SK-N-SH treated with all-trans-retinoic acid at 6 μM for 48 hours (cell line): ENCODE measurements around the gene OR4D10.

ENCODE experiments used
- ATAC-seq: fragments of 200-7000 bp; cut with Tn5 transposase; 3 replicates; pipeline ENCODE4 v1.9.1; 2020; ENCODE audit warnings: mild to moderate bottlenecking, moderate library complexity
- ARNTL ChIP-seq: fragments of 450-650 bp; formaldehyde crosslinking; IDR thresholded peaks from 2 replicates; pipeline ENCODE4 v1.5.0; 2020; ENCODE audit warnings: low read depth, mild to moderate bottlenecking, moderate library complexity, borderline replicate concordance
- BACH2 ChIP-seq: fragments of 250-450 bp; sonication (Bioruptor Pico); IDR thresholded peaks from 2 replicates; pipeline ENCODE4 v1.9.0; 2021; ENCODE audit warnings: mild to moderate bottlenecking, borderline replicate concordance
- CREB5 ChIP-seq: fragments of 250-450 bp; sonication (Bioruptor Pico); IDR thresholded peaks from 2 replicates; pipeline ENCODE4 v1.5.1; 2020; ENCODE audit warnings: low read depth, mild to moderate bottlenecking, moderate library complexity
- CSDC2 ChIP-seq: fragments of 250-450 bp; sonication (Bioruptor Pico); IDR thresholded peaks from 2 replicates; pipeline ENCODE4 v1.5.0; 2020; ENCODE audit warnings: mild to moderate bottlenecking, moderate library complexity
- GLIS3 ChIP-seq: fragments of 250-450 bp; sonication (Bioruptor Pico); IDR thresholded peaks from 2 replicates; pipeline ENCODE4 v1.5.0; 2020; ENCODE audit warnings: mild to moderate bottlenecking, moderate library complexity
- ISL1 ChIP-seq: fragments of 250-450 bp; sonication (Bioruptor Pico); IDR thresholded peaks from 2 replicates; pipeline ENCODE4 v2.1.2; 2022; ENCODE audit warnings: mild to moderate bottlenecking, moderate library complexity
- OSR1 ChIP-seq: fragments of 250-450 bp; sonication (Bioruptor Pico); IDR thresholded peaks from 2 replicates; pipeline ENCODE4 v1.8.0; 2022; ENCODE audit warnings: moderate library complexity, mild to moderate bottlenecking, inconsistent platforms
- POU6F1 ChIP-seq: fragments of 250-450 bp; sonication (Bioruptor Pico); IDR thresholded peaks from 2 replicates; pipeline ENCODE4 v1.8.0; 2021; ENCODE audit warnings: low read depth, mild to moderate bottlenecking, moderate library complexity, borderline replicate concordance
- PPARA ChIP-seq: fragments of 250-450 bp; sonication (Bioruptor Pico); IDR thresholded peaks from 2 replicates; pipeline ENCODE4 v1.5.0; 2020; ENCODE audit warnings: mild to moderate bottlenecking, borderline replicate concordance
- RARB ChIP-seq: fragments of 250-450 bp; sonication (Bioruptor Pico); IDR thresholded peaks from 2 replicates; pipeline ENCODE4 v1.8.0; 2021; ENCODE audit warnings: mild to moderate bottlenecking, moderate library complexity
- SNAI2 ChIP-seq: fragments of 250-450 bp; sonication (Bioruptor Pico); IDR thresholded peaks from 2 replicates; pipeline ENCODE4 v1.5.0; 2020; ENCODE audit warnings: mild to moderate bottlenecking, moderate library complexity
- TCF4 ChIP-seq: fragments of 250-450 bp; sonication (Bioruptor Pico); IDR thresholded peaks from 2 replicates; pipeline ENCODE4 v1.8.0; 2021; ENCODE audit warnings: mild to moderate bottlenecking, moderate library complexity, borderline replicate concordance
- TOX ChIP-seq: fragments of 250-450 bp; sonication (Bioruptor Pico); IDR thresholded peaks from 2 replicates; pipeline ENCODE4 v1.8.0; 2021; ENCODE audit warnings: mild to moderate bottlenecking, moderate library complexity, borderline replicate concordance
- TSHZ2 ChIP-seq: fragments of 250-450 bp; sonication (Bioruptor Pico); IDR thresholded peaks from 2 replicates; pipeline ENCODE4 v1.5.0; 2020; ENCODE audit warnings: mild to moderate bottlenecking, moderate library complexity
- ZC3H10 ChIP-seq: fragments of 250-450 bp; sonication (Bioruptor Pico); IDR thresholded peaks from 2 replicates; pipeline ENCODE4 v1.5.1; 2021; ENCODE audit warnings: mild to moderate bottlenecking, moderate library complexity
- ZFP3 ChIP-seq: fragments of 250-450 bp; sonication (Bioruptor Pico); IDR thresholded peaks from 2 replicates; pipeline ENCODE4 v1.5.0; 2020; ENCODE audit warnings: mild to moderate bottlenecking, moderate library complexity
- ZFP30 ChIP-seq: fragments of 450-650 bp; formaldehyde crosslinking; IDR thresholded peaks from 2 replicates; pipeline ENCODE4 v1.5.0; 2022; ENCODE audit warnings: mild to moderate bottlenecking, moderate library complexity
- ZNF565 ChIP-seq: fragments of 450-650 bp; formaldehyde crosslinking; conservative IDR thresholded peaks from 2 replicates; pipeline ENCODE4 v1.5.0; 2020; ENCODE audit warnings: low read depth, mild to moderate bottlenecking, moderate library complexity
- ZNF70 ChIP-seq: fragments of 450-650 bp; formaldehyde crosslinking; IDR thresholded peaks from 2 replicates; pipeline ENCODE4 v1.5.0; 2020; ENCODE audit warnings: mild to moderate bottlenecking, moderate library complexity
- ZNF8 ChIP-seq: fragments of 450-650 bp; formaldehyde crosslinking; IDR thresholded peaks from 2 replicates; pipeline ENCODE4 v1.5.0; 2020; ENCODE audit warnings: mild to moderate bottlenecking, moderate library complexity
- TF ChIP-seq, protein P1 (sequence below): fragments of 250-450 bp; sonication (Bioruptor Pico); IDR thresholded peaks from 2 replicates; pipeline ENCODE4 v1.5.1; 2021; ENCODE audit warnings: mild to moderate bottlenecking, moderate library complexity
- TF ChIP-seq, protein P2 (sequence below): fragments of 250-450 bp; sonication (Bioruptor Pico); IDR thresholded peaks from 2 replicates; pipeline ENCODE4 v1.8.0; 2020; ENCODE audit warnings: mild to moderate bottlenecking, moderate library complexity, borderline replicate concordance

Gene OR4D10

GRCh38 chr11:59459916-59460315 is 13.2 kb upstream of the OR4D10 start:
- TF ChIP-seq, protein P1, sequence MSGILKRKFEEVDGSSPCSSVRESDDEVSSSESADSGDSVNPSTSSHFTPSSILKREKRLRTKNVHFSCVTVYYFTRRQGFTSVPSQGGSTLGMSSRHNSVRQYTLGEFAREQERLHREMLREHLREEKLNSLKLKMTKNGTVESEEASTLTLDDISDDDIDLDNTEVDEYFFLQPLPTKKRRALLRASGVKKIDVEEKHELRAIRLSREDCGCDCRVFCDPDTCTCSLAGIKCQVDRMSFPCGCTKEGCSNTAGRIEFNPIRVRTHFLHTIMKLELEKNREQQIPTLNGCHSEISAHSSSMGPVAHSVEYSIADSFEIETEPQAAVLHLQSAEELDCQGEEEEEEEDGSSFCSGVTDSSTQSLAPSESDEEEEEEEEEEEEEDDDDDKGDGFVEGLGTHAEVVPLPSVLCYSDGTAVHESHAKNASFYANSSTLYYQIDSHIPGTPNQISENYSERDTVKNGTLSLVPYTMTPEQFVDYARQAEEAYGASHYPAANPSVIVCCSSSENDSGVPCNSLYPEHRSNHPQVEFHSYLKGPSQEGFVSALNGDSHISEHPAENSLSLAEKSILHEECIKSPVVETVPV (CRISPR knock-in tag) = no peak
- no peak for TF ChIP-seq CSDC2
- TF ChIP-seq ZC3H10 = no peak
- no peak for TF ChIP-seq SNAI2
- TF ChIP-seq BACH2 (CRISPR knock-in tag) = no peak
- TF ChIP-seq ZFP3 = no peak
- TF ChIP-seq TOX (CRISPR knock-in tag) = no peak
- TF ChIP-seq TCF4 (CRISPR knock-in tag) = no peak
- no peak for TF ChIP-seq ZNF8 (CRISPR knock-in tag)
- no peak for TF ChIP-seq ARNTL (CRISPR knock-in tag)
- no peak for TF ChIP-seq ZNF70
- TF ChIP-seq GLIS3 (CRISPR knock-in tag) = no peak
- no peak for TF ChIP-seq ISL1 (CRISPR knock-in tag)
- no peak for TF ChIP-seq ZFP30 (CRISPR knock-in tag)
- no peak for TF ChIP-seq RARB (CRISPR knock-in tag)
- no peak for TF ChIP-seq POU6F1
- TF ChIP-seq CREB5 (CRISPR knock-in tag) = no peak
- no peak for TF ChIP-seq OSR1 (CRISPR knock-in tag)
- TF ChIP-seq, protein P2, sequence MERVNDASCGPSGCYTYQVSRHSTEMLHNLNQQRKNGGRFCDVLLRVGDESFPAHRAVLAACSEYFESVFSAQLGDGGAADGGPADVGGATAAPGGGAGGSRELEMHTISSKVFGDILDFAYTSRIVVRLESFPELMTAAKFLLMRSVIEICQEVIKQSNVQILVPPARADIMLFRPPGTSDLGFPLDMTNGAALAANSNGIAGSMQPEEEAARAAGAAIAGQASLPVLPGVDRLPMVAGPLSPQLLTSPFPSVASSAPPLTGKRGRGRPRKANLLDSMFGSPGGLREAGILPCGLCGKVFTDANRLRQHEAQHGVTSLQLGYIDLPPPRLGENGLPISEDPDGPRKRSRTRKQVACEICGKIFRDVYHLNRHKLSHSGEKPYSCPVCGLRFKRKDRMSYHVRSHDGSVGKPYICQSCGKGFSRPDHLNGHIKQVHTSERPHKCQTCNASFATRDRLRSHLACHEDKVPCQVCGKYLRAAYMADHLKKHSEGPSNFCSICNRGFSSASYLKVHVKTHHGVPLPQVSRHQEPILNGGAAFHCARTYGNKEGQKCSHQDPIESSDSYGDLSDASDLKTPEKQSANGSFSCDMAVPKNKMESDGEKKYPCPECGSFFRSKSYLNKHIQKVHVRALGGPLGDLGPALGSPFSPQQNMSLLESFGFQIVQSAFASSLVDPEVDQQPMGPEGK (CRISPR knock-in tag) = no peak
- no peak for TF ChIP-seq ZNF565 (CRISPR knock-in tag)
- no peak for ATAC-seq

GRCh38 chr11:59463190-59463641 is 9.9 kb upstream of the OR4D10 start:
- ATAC-seq = no peak
- TF ChIP-seq SNAI2 (no peak), GLIS3 (CRISPR knock-in tag) (no peak), ZNF70 (no peak), ZNF8 (CRISPR knock-in tag) (no peak), CSDC2 (no peak), ISL1 (CRISPR knock-in tag) (no peak), PPARA (CRISPR knock-in tag) (no peak), TCF4 (CRISPR knock-in tag) (no peak), TOX (CRISPR knock-in tag) (no peak), ARNTL (CRISPR knock-in tag) (no peak)
- TF ChIP-seq, protein P2 (CRISPR knock-in tag) = no peak

GRCh38 chr11:59475176-59475575 is 2.1 kb downstream of the OR4D10 start:
- ATAC-seq = no peak
- TF ChIP-seq OSR1 (CRISPR knock-in tag) (no peak), ZFP3 (no peak), TCF4 (CRISPR knock-in tag) (no peak), BACH2 (CRISPR knock-in tag) (no peak), TSHZ2 (CRISPR knock-in tag) (no peak), CREB5 (CRISPR knock-in tag) (no peak), TOX (CRISPR knock-in tag) (no peak), SNAI2 (no peak)
- TF ChIP-seq, protein P1 (CRISPR knock-in tag) = no peak
